Embryonic facial prominence (tissue), 1 donor: ENCODE data around the gene LSR.
A peak's percentile ranks its signal among the peaks of the same experiment; 100 is the strongest.
"Not testable (repeated sequence)": the region's sequence is repeated elsewhere in the genome, so short reads cannot be mapped to it uniquely, and the experiment has no call there.

Experiments
- DNase-seq: peaks from one replicate; pipeline ENCODE4 v3.0.0-alpha.2; 2016; ENCODE audit errors: extremely low spot score

Gene LSR

DNA sequence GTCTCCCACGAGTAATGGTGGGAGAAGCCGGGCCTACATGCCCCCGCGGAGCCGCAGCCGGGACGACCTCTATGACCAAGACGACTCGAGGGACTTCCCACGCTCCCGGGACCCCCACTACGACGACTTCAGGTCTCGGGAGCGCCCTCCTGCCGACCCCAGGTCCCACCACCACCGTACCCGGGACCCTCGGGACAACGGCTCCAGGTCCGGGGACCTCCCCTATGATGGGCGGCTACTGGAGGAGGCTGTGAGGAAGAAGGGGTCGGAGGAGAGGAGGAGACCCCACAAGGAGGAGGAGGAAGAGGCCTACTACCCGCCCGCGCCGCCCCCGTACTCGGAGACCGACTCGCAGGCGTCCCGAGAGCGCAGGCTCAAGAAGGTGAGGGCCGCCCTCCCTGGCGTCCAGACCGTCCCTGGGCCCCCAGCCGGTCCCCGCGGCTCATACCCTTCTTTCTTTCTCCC, 18.6 kb downstream of the LSR start:
- DNase-seq = no peak

DNA sequence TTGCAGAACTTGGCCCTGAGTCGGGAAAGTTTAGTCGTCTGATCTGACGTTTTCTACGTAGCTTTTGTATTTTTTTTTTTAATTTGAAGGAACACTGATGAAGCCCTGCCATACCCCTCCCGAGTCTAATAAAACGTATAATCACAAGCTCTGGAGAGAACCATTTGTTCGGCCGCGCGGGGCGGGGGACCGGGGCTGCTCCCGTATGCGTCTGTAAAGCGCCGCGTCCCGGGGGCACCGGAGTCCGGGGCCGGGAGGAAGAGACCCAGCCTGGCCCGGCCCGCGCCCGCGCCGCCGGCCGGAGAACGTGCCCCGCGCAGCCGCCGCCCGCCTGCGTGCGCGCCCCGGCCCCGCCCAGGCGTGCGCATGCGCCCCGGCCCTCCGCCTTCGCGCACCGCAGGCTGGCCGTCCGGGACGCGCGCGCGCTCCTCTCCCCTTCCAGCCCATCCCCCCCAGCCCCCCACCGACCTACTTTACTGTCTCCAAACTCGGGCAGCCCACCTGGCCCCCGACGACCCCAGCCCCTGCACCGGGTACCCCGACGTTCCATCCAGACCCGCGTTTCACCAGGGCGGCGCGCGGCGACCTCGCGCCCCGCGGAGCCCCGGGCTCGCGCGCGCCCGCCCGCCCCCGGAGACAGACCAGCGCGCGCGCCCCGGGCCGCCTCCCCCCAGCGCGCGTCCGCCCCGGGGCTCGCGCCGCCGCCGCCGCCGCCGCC, 19.2 kb downstream of the LSR start:
- no peak for DNase-seq

GRCh38 chr19:35268536-35269437, 20.0 kb downstream of the LSR start, which contains the start of gene USF2:
USF2 (plus strand) TSS chr19:35268962; CDS start chr19:35269102, 140 bp downstream.
- DNase-seq = peak; percentile 31

DNA sequence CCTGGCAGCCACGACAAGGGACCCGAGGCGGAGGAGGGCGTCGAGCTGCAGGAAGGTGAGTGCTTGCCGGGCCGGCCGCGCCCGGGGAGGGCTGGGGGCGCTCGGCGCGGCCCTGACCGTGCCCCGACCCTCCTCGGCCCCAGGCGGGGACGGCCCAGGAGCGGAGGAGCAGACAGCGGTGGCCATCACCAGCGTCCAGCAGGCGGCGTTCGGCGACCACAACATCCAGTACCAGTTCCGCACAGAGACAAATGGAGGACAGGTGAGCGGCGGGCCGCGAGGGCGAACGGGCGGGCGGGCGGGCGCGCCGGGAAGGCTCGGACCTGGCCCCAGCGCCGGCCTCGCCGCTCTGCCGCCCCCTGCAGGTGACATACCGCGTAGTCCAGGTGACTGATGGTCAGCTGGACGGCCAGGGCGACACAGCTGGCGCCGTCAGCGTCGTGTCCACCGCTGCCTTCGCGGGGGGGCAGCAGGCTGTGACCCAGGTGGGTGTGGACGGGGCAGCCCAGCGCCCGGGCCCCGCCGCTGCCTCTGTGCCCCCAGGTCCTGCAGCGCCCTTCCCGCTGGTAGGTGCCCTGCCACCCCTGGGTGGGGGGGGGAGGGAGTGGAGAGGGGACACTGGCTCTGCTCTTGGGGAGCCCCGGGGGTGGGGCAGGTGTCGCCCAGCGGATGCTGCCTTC, 20.8 kb downstream of the LSR start:
- peak; percentile 34 for DNase-seq

GRCh38 chr19:35270381-35270811, 21.6 kb downstream of the LSR start:
- DNase-seq = no peak

DNA sequence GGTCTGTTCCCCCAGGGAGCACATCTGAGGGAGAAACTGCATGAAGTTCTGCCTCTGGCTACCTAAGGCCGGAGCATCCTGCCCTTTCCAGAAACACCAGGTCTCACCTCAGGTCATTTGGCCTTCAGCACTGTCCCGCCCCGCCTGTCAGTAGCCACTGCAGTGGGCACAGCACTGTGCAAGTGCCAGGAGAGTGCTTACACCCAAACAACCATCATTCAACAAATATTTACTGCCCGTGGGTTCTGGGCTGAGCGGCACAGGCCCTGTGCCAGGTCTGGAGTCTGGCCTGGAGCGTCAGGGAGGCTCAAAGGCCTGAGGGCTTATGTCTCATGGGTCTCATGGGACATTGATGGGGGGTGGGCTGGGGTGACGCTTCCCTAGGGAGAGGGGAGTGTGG, 22.7 kb downstream of the LSR start:
- no peak for DNase-seq

- DNase-seq = no peak
Measured at GRCh38 chr19:35272122-35272719, 23.4 kb downstream of the LSR start.

GRCh38 chr19:35272954-35273649, 24.3 kb downstream of the LSR start:
- DNase-seq = no peak

GRCh38 chr19:35273686-35274259, 25.0 kb downstream of the LSR start:
- DNase-seq = no peak

DNA sequence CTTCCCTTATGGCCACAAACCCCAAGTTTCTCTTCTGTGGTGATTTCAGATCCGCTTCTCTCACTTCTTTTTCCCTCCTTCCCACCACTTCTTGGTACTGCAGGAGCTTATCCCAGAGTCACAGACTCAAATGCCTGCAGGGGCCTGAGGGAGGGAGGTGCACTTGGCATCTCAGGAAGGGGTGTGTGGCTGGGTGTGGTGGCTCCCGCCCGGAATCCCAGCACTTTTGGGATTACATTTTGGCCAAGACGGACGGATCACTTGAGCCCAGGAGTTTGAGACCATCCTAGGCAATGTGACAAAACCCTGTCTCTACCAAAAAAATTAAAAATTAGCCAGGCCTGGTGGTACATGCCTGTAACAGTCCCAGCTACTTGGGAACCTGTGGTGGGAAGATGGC, 25.5 kb downstream of the LSR start:
- no peak for DNase-seq

DNA sequence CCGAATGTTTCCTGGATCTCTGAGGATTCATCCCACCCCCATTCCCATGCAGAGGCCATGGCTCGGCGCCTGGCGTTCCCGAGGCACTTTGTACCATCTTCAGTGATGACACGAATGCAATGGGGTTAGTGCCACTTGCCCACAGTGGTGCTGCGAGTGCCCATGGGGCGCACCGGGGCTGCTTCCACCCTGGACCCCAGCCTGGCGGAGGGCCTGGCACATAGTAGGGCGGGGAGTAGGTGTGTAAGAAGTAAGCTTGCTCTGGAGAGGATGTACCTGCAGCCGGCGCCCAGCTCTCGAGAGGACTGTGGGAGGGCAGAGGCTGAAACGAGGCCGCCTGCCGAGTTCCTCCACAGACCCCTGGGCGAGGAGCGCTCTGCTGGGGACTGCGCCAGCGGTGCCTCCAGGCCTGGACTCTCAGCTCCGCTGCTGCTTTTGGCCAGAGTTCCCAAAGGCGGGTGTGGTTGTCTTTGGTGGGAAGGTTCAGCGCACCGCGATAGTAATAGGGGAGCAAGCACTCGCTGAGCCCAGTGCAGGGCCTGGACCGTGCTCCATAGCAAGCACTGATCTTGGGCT, 28.0 kb downstream of the LSR start:
- DNase-seq = no peak

DNA sequence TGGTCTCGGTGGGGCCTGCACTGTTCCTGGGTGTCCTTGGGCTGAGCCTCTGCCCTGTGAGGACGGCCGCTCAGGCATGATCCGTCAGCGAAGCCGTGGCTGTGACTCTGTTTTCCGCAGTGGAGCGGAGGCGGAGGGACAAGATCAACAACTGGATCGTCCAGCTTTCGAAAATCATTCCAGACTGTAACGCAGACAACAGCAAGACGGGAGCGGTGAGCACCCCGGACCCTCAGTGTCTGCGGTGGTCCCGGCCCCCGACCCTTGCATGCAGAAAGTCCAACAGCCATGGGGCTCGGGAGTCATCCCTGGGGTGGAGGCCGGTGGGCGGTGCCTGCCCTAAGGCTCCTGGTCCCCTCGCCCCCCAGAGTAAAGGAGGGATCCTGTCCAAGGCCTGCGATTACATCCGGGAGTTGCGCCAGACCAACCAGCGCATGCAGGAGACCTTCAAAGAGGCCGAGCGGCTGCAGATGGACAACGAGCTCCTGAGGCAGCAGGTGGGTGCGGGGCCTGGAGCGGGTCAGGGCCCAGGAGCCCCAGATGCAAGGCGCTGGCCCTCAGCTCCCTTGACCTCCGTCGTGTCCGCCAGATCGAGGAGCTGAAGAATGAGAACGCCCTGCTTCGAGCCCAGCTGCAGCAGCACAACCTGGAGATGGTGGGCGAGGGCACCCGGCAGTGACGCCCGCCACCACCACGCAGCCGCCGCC, 29.9 kb downstream of the LSR start:
- no peak for DNase-seq

- no peak for DNase-seq
Measured at GRCh38 chr19:35279374-35279773, 30.6 kb downstream of the LSR start.

DNA sequence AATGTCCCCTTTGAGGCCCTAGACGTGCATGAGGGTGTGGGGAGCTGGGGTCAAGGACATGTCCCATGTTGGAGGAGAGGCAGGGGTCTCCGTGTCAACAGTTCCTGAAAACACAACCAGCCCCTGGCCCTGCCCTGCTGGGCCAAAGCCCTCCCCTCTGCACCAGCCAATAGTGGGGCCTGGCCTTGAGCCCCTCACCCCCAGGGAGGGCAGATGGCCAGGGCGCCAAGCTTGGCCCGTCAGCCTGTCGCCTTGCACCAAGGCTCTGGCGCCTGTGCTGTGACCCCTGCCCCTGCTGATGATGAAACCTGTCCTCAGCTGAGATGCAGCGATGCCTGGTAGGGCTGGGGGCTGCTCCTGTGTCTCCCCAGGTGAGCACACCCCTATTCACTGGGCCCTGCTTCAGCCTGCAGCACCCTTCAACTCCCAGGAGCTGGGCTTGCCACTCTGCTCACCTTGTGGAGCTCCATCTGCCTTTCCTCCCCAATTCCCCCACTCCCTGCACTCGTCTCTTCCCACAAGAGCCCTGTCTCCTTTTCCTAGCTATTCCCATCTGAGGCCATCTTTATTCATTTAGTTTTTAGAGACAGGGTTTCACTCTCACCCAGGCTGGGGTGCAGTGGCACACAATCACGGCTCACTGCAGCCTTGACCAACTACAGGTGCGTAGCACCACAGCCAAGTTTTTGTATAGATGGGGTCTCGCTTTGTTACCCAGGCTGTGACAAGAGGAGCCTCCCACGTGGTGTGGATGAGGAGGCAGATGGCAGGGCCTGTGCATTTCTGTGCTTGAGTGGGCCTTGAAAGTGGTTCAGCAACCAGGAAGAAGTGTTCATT, 31.4 kb downstream of the LSR start:
- DNase-seq = no peak

GRCh38 chr19:35281303-35281702, 32.5 kb downstream of the LSR start:
- DNase-seq = no peak

GRCh38 chr19:35284153-35285094, 35.6 kb downstream of the LSR start:
- no peak for DNase-seq

DNA sequence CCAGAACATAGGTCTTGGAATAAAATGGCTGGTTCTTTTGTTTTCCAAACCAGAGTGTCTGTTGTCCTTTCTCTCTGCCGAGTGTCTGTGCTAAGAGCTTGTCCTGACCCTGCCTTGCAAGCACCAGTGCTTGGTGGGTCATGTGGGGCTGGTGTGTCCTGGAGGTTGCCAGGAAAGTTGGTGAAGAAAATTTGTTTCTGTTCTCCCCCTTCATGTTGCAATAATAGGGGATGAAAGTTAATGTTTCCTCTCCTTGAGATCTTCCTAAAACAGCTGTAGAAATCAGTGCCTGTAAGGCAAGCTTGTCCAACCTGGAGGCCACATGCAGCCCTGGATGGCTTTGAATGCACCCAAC, 36.3 kb downstream of the LSR start:
- no peak for DNase-seq

- not testable (repeated sequence) for DNase-seq
Measured at GRCh38 chr19:35285465-35285864, 36.7 kb downstream of the LSR start.
